K562 (cell line): ENCODE data around the gene COQ2. TPM values are rescaled to one million over a fixed set of nuclear protein-coding genes. Genes with fewer than 3 reads are reported as not detected.

Experiments used
- ATAC-seq: fragments of 200-7000 bp; cut with Tn5 transposase; 3 replicates; pipeline ENCODE4 v1.9.1; 2020; ENCODE audit warnings: moderate library complexity
- BruUV-seq: library from RNA; stranded (reverse); fragments of 400-500 nt; replicated peaks from 2 replicates; lab custom pipeline; 2021; lab: Mats Ljungman, UMichigan
- CTCF ChIA-PET: fragments of 300-600 bp; formaldehyde crosslinking; extraction: SDS; loops from one replicate; lab custom pipeline; 2021; ENCODE audit warnings: low intra/inter-chr PET ratio; lab: Yijun Ruan, JAX
- POLR2A ChIA-PET: fragments of 300-600, 350-650 bp; sonication (Branson Sonifier 250); formaldehyde crosslinking; extraction: SDS; loops from one replicate; lab custom pipeline; 2021; ENCODE audit warnings: antibody characterized with exemption, inconsistent platforms; lab: Yijun Ruan, JAX
- DNase-seq, 4 experiments: peaks; one replicate each; pipeline versions ENCODE4 v3.0.0 to v3.0.0-alpha.2; 2011 to 2018; ENCODE audit warnings: low spot score in 3 of 4, mixed read lengths in 3 of 4; ENCODE audit errors: extremely low read depth in 1 of 4
- FAIRE-seq: peaks from 2 replicates; lab custom pipeline; 2011; peaks lifted over from hg19 to GRCh38; lab: Jason Lieb, UNC
- H2AFZ ChIP-seq: 2 replicates; pipeline ENCODE4 v1.6.0; 2011; ENCODE audit warnings: low read depth, low read length, control low read depth, inconsistent platforms
- H3K27ac ChIP-seq: fragments of 200-600 bp; 3 replicates; pipeline ENCODE4 v1.8.0; 2011; ENCODE audit warnings: low read depth, mild to moderate bottlenecking, control low read depth, inconsistent platforms, low read length, moderate library complexity, mixed read lengths; ENCODE audit errors: extremely low read depth
- H3K27me3 ChIP-seq, 2 experiments: fragments of 300-600 bp in 1 of 2; 2 replicates in 1 of 2; 3 replicates in 1 of 2; pipeline versions ENCODE4 v1.6.0 to v1.8.0; 2011; ENCODE audit warnings: inconsistent platforms in 2 of 2, low read length in 2 of 2, mild to moderate bottlenecking in 1 of 2, mixed read lengths in 1 of 2, moderate library complexity in 1 of 2; ENCODE audit not compliant: control insufficient read depth in 2 of 2, insufficient read depth in 2 of 2
- H3K36me3 ChIP-seq: fragments of 300-600 bp; 3 replicates; pipeline ENCODE4 v1.8.0; 2011; ENCODE audit warnings: mild to moderate bottlenecking, low read length, inconsistent platforms; ENCODE audit not compliant: control insufficient read depth, insufficient read depth
- H3K4me1 ChIP-seq, 2 experiments: fragments of 200-600 bp in 1 of 2; replicated peaks in 1 of 2; 2 replicates in 1 of 2; 3 replicates in 1 of 2; pipeline versions ENCODE4 v1.5.1 to v1.8.0; 2011; ENCODE audit warnings: inconsistent platforms in 2 of 2, low read length in 2 of 2, mild to moderate bottlenecking in 1 of 2, mixed read lengths in 1 of 2, moderate library complexity in 1 of 2; ENCODE audit not compliant: control insufficient read depth in 2 of 2, insufficient read depth in 2 of 2
- H3K4me2 ChIP-seq: 2 replicates; pipeline ENCODE4 v1.6.1; 2011; ENCODE audit warnings: low read length, control low read depth, inconsistent platforms, mixed read lengths; ENCODE audit not compliant: insufficient read depth
- H3K4me3 ChIP-seq: fragments of 200-600 bp; sonication (generic), shearing (Covaris generic); 2 replicates; pipeline ENCODE4 v1.5.1; 2016; ENCODE audit warnings: control low read depth, inconsistent platforms
- H3K79me2 ChIP-seq: fragments of 200-600 bp; 3 replicates; pipeline ENCODE4 v1.8.0; 2011; ENCODE audit warnings: low read length, inconsistent platforms; ENCODE audit not compliant: control insufficient read depth, insufficient read depth
- H3K9ac ChIP-seq, 2 experiments: 2 replicates each; pipeline versions ENCODE4 v1.6.0 to v1.6.1; 2011; ENCODE audit warnings: low read depth in 2 of 2, low read length in 2 of 2, control low read depth in 1 of 2, inconsistent platforms in 1 of 2, mild to moderate bottlenecking in 1 of 2, mixed read lengths in 1 of 2; ENCODE audit not compliant: insufficient read depth in 1 of 2
- H3K9me1 ChIP-seq: one replicate; pipeline ENCODE4 v1.6.0; 2011; ENCODE audit warnings: inconsistent platforms, mild to moderate bottlenecking, low read length, moderate library complexity; ENCODE audit not compliant: control insufficient read depth, insufficient read depth
- H3K9me3 ChIP-seq: replicated peaks from 2 replicates; pipeline ENCODE4 v1.5.1; 2011; ENCODE audit warnings: low read depth, low read length, inconsistent platforms; ENCODE audit not compliant: control insufficient read depth, insufficient read depth
- H4K20me1 ChIP-seq: replicated peaks from 2 replicates; pipeline ENCODE4 v1.6.1; 2011; ENCODE audit warnings: low read length, inconsistent platforms, mixed read lengths; ENCODE audit not compliant: control insufficient read depth, insufficient read depth
- CC2D1A ChIP-seq: fragments of 450-650 bp; IDR thresholded peaks from 2 replicates; pipeline ENCODE4 v1.6.1; 2017; ENCODE audit warnings: mild to moderate bottlenecking
- FOSL1 ChIP-seq: fragments of 200-800 bp; sonication (Bioruptor generic); conservative IDR thresholded peaks from 2 replicates; pipeline ENCODE4 v1.6.1; 2016; ENCODE audit warnings: missing genetic modification characterization, missing compliant biosample characterization
- FOXJ2 ChIP-seq: fragments of 200-800 bp; sonication (Bioruptor generic); IDR thresholded peaks from 2 replicates; pipeline ENCODE4 v1.6.1; 2016; ENCODE audit warnings: missing genetic modification characterization, missing compliant biosample characterization
- FOXK2 ChIP-seq, 2 experiments: fragments of 450-650 bp; IDR thresholded peaks in 1 of 2; conservative IDR thresholded peaks in 1 of 2; 2 replicates each; pipeline ENCODE4 v1.6.1; 2016; ENCODE audit warnings: low read depth in 2 of 2, mild to moderate bottlenecking in 1 of 2
- GABPA ChIP-seq: fragments of 200-800 bp; sonication (Bioruptor generic); conservative IDR thresholded peaks from 2 replicates; pipeline ENCODE4 v1.6.1; 2016; ENCODE audit warnings: low read depth, missing genetic modification characterization, missing compliant biosample characterization
- GABPB1 ChIP-seq: sonication (generic); formaldehyde crosslinking; IDR thresholded peaks from 2 replicates; pipeline ENCODE4 v1.8.0; 2022; ENCODE audit warnings: mild to moderate bottlenecking, missing genetic modification reagents
- HDAC2 ChIP-seq: fragments of 450-650 bp; IDR thresholded peaks from 2 replicates; pipeline ENCODE4 v1.6.1; 2016; ENCODE audit warnings: mild to moderate bottlenecking
- MYNN ChIP-seq, 2 experiments: sonication (generic); formaldehyde crosslinking in 1 of 2; IDR thresholded peaks; 2 replicates each; pipeline versions ENCODE4 v1.5.0 to v1.6.1; 2016 to 2020; ENCODE audit warnings: antibody characterized with exemption in 1 of 2, missing genetic modification reagents in 1 of 2
- NR1H2 ChIP-seq: sonication (generic); formaldehyde crosslinking; IDR thresholded peaks from 2 replicates; pipeline ENCODE4 v1.4.0; 2020; ENCODE audit warnings: mild to moderate bottlenecking, missing genetic modification reagents
- POLR3A ChIP-seq: IDR thresholded peaks from 2 replicates; pipeline ENCODE4 v1.6.1; 2011; ENCODE audit warnings: borderline replicate concordance, mild to moderate bottlenecking, moderate library complexity; ENCODE audit not compliant: insufficient read length, insufficient read depth; ENCODE audit errors: extremely low read depth
- RAD51 ChIP-seq: fragments of 450-650 bp; IDR thresholded peaks from 2 replicates; pipeline ENCODE4 v1.7.1; 2016; ENCODE audit warnings: low read depth, mild to moderate bottlenecking, borderline replicate concordance
- RFX1 ChIP-seq: fragments of 450-650 bp; IDR thresholded peaks from 2 replicates; pipeline ENCODE4 v1.6.1; 2016; ENCODE audit warnings: mild to moderate bottlenecking, moderate library complexity
- TOE1 ChIP-seq, 2 experiments: fragments of 450-650 bp in 1 of 2; sonication (generic) in 1 of 2; formaldehyde crosslinking in 1 of 2; IDR thresholded peaks; 2 replicates each; pipeline versions ENCODE4 v1.7.1 to v1.8.0; 2016 to 2022; ENCODE audit warnings: borderline replicate concordance in 2 of 2, mild to moderate bottlenecking in 2 of 2, antibody characterized with exemption in 1 of 2, inconsistent platforms in 1 of 2, low read depth in 1 of 2, missing genetic modification reagents in 1 of 2, moderate library complexity in 1 of 2
- WGBS: fragments of 100-300 bp; shearing (Covaris generic); methylation state at CpG from one replicate; pipeline ENCODE4 v1.1.6; 2016; ENCODE audit warnings: low coverage, mixed read lengths; ENCODE audit not compliant: insufficient coverage; ENCODE audit errors: missing lambda C conversion rate; 5-methylcytosine and 5-hydroxymethylcytosine counted together
- in situ Hi-C: fragments of 300-500 bp; cut with MboI; formaldehyde crosslinking; loops from 4 replicates; pipeline ENCODE4 v1.15.0; 2018; ENCODE audit warnings: inconsistent platforms, mixed read lengths
- intact Hi-C: fragments of 100-400 bp; cut with micrococcal nuclease; formaldehyde crosslinking; loops from 2 replicates; pipeline ENCODE4 v1.14.2; 2022
- polyA plus RNA-seq, 8 experiments: library from polyadenylated mRNA; depleted of rRNA in 4 of 8; stranded (reverse) in 5 of 8; unstranded in 3 of 8; fragments of >200 nt; fragmentation: Nextera tagmentation in 2 of 8; fragmentation: Illumina TruSeq in 1 of 8; extraction: Ambion mirVana in 2 of 8; extraction: Trizol in 1 of 8; gene quantifications; 2 replicates each; pipeline versions ENCODE4 v1.2.1 to v1.2.3, GENCODE V29; 2011 to 2014; ENCODE audit warnings: inconsistent platforms in 1 of 8, missing spikeins in 1 of 8
- total RNA-seq, 7 experiments: library from RNA; depleted of rRNA in 6 of 7; stranded (reverse); fragments of >200 nt in 6 of 7; fragmentation: Illumina TruSeq in 2 of 7; extraction: Trizol in 2 of 7; gene quantifications; 2 replicates each; pipeline versions ENCODE4 v1.2.1 to v1.2.3, GENCODE V29; 2011 to 2021; ENCODE audit warnings: low replicate concordance in 1 of 7
- TF ChIP-seq, protein P1 (sequence below), 2 experiments: fragments of 200-800 bp in 1 of 2; sonication (Bioruptor generic) in 1 of 2; sonication (generic) in 1 of 2; formaldehyde crosslinking in 1 of 2; IDR thresholded peaks in 1 of 2; conservative IDR thresholded peaks in 1 of 2; 2 replicates each; pipeline versions ENCODE4 v1.5.0 to v1.6.1; 2016 to 2020; ENCODE audit warnings: missing compliant biosample characterization in 1 of 2, missing genetic modification characterization in 1 of 2, missing genetic modification reagents in 1 of 2
- TF ChIP-seq, protein P2 (sequence below), 2 experiments: fragments of 450-650 bp; IDR thresholded peaks; 2 replicates each; pipeline ENCODE4 v1.6.1; 2018; ENCODE audit warnings: mild to moderate bottlenecking in 2 of 2, low read depth in 1 of 2; ENCODE audit not compliant: partially characterized antibody in 2 of 2

COQ2 gene
- total and polyA plus RNA-seq, 9 of the 15 experiments (the other 6 are each of a cell fraction or from before 2014, with no cell fraction given), result 1.9 to 13.5 (median 11.8) TPM

- 0 out of 3 replicates have a peak, but pooled peaks have one; percentile 8 for ATAC-seq
- H4K20me1 ChIP-seq, result no peaks in the 10 kb centered on the region
- peaks cover 5 to 15% of the 10 kb centered on the region in 2 experiments; a peak in 4 of 5 replicates for H3K4me1 ChIP-seq
- peak overlapping the region in 1 of 2 experiments; percentile 86; a peak in 2 of 4 replicates for H3K9ac ChIP-seq
- no peaks in the 10 kb centered on the region for H3K9me1 ChIP-seq
- H3K27ac ChIP-seq, result peak overlapping the region; percentile 88
- peak in 3 of 4 experiments; percentile 11 to 47 (median 46) for DNase-seq
- H3K4me2 ChIP-seq, result peak overlapping the region; percentile 75
- 2% methylated on average over 9 of the region's 9 CpGs for WGBS
- peak overlapping the region; percentile 75 for H3K4me3 ChIP-seq
- FAIRE-seq, result peak; percentile 59
- intact Hi-C loops (loop anchor here (2.0 kb wide), 1 partner anchor 356 kb away; no protein-coding TSS in a partner anchor), in situ Hi-C loops (no loop called here)
- BruUV-seq, result TSS peak; percentile 98
- CTCF ChIA-PET, result no interaction called here
- POLR2A ChIA-PET, result interaction anchor here (0.6 to 1.7 kb wide), 6 partner anchors 8 to 554 kb away, joined by 3 to 10 read pairs (median 4); no protein-coding TSS in a partner anchor
- no peaks in the 10 kb centered on the region; the same call in 2 of the 3 replicates for H3K36me3 ChIP-seq
- no peaks in the 10 kb centered on the region for H3K9me3 ChIP-seq
- H3K79me2 ChIP-seq, result peaks cover 9% of the 10 kb centered on the region; the same call in 1 of the 3 replicates
- H2AFZ ChIP-seq, result peak overlapping the region; percentile 99
- no peaks in the 10 kb centered on the region for H3K27me3 ChIP-seq
- TF ChIP-seq RFX1 (peak; percentile 36), MYNN (IDR thresholded peaks at IDR 0.05) (no peak), MYNN (CRISPR knock-in tag; IDR thresholded peaks at IDR 0.05) (no peak), FOXK2 (conservative IDR thresholded peaks at IDR 0.05 in 1 of 2, IDR thresholded peaks at IDR 0.05 in 1 of 2; ENCODE audit: low read depth in 2 of 2) (peak; percentile 76 to 81), NR1H2 (CRISPR knock-in tag) (no peak), RAD51 (0 out of 2 replicates have a peak, but pooled peaks have one; percentile 6), CC2D1A (peak; percentile 54; the same call in 1 of the 2 replicates), HDAC2 (0 out of 2 replicates have a peak, but pooled peaks have one; percentile 30), TOE1 (IDR thresholded peaks at IDR 0.05; ENCODE audit: borderline replicate concordance) (peak; percentile 46; the same call in 1 of the 2 replicates), TOE1 (CRISPR knock-in tag; IDR thresholded peaks at IDR 0.05; ENCODE audit: borderline replicate concordance, low read depth) (no peak), FOSL1 (peak; percentile 11; the same call in 1 of the 2 replicates), GABPB1 (0 out of 2 replicates have a peak, but pooled peaks have one; percentile 23), GABPA (tag) (peak; percentile 40; the same call in 1 of the 2 replicates), FOXJ2 (no peak), POLR3A (no peak)
- TF ChIP-seq, protein P1, sequence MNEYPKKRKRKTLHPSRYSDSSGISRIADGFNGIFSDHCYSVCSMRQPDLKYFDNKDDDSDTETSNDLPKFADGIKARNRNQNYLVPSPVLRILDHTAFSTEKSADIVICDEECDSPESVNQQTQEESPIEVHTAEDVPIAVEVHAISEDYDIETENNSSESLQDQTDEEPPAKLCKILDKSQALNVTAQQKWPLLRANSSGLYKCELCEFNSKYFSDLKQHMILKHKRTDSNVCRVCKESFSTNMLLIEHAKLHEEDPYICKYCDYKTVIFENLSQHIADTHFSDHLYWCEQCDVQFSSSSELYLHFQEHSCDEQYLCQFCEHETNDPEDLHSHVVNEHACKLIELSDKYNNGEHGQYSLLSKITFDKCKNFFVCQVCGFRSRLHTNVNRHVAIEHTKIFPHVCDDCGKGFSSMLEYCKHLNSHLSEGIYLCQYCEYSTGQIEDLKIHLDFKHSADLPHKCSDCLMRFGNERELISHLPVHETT (CRISPR knock-in tag; conservative IDR thresholded peaks at IDR 0.05 in 1 of 2, IDR thresholded peaks at IDR 0.05 in 1 of 2), result 0 out of 4 replicates have a peak, but pooled peaks of 1 of the 2 experiments have one; percentile 8
- TF ChIP-seq, protein P2, sequence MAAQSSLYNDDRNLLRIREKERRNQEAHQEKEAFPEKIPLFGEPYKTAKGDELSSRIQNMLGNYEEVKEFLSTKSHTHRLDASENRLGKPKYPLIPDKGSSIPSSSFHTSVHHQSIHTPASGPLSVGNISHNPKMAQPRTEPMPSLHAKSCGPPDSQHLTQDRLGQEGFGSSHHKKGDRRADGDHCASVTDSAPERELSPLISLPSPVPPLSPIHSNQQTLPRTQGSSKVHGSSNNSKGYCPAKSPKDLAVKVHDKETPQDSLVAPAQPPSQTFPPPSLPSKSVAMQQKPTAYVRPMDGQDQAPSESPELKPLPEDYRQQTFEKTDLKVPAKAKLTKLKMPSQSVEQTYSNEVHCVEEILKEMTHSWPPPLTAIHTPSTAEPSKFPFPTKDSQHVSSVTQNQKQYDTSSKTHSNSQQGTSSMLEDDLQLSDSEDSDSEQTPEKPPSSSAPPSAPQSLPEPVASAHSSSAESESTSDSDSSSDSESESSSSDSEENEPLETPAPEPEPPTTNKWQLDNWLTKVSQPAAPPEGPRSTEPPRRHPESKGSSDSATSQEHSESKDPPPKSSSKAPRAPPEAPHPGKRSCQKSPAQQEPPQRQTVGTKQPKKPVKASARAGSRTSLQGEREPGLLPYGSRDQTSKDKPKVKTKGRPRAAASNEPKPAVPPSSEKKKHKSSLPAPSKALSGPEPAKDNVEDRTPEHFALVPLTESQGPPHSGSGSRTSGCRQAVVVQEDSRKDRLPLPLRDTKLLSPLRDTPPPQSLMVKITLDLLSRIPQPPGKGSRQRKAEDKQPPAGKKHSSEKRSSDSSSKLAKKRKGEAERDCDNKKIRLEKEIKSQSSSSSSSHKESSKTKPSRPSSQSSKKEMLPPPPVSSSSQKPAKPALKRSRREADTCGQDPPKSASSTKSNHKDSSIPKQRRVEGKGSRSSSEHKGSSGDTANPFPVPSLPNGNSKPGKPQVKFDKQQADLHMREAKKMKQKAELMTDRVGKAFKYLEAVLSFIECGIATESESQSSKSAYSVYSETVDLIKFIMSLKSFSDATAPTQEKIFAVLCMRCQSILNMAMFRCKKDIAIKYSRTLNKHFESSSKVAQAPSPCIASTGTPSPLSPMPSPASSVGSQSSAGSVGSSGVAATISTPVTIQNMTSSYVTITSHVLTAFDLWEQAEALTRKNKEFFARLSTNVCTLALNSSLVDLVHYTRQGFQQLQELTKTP (IDR thresholded peaks at IDR 0.05; ENCODE audit: low read depth in 1 of 2, partially characterized antibody in 2 of 2), result peak in 1 of 2 experiments; percentile 60
These were observed 433 bp upstream of the COQ2 start for GRCh38 chr4:83285055-83285407.
